IMR-90 (cell line): ENCODE measurements around the gene GALNT12.

Source experiments
- CHD1 ChIP-seq: IDR thresholded peaks from 2 replicates; pipeline ENCODE4 v1.6.1; 2012; ENCODE audit warnings: low read depth, low read length, improper control_type of control experiment
- TF ChIP-seq, protein P1 (sequence below): conservative IDR thresholded peaks from 2 replicates; pipeline ENCODE4 v1.5.1; 2012; ENCODE audit warnings: mild to moderate bottlenecking, low read depth, low read length, improper control_type of control experiment

- TF ChIP-seq, protein P1, sequence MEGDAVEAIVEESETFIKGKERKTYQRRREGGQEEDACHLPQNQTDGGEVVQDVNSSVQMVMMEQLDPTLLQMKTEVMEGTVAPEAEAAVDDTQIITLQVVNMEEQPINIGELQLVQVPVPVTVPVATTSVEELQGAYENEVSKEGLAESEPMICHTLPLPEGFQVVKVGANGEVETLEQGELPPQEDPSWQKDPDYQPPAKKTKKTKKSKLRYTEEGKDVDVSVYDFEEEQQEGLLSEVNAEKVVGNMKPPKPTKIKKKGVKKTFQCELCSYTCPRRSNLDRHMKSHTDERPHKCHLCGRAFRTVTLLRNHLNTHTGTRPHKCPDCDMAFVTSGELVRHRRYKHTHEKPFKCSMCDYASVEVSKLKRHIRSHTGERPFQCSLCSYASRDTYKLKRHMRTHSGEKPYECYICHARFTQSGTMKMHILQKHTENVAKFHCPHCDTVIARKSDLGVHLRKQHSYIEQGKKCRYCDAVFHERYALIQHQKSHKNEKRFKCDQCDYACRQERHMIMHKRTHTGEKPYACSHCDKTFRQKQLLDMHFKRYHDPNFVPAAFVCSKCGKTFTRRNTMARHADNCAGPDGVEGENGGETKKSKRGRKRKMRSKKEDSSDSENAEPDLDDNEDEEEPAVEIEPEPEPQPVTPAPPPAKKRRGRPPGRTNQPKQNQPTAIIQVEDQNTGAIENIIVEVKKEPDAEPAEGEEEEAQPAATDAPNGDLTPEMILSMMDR: no peak
- TF ChIP-seq CHD1: no peak
Measured at GRCh38 chr9:98823666-98824334, 16.3 kb downstream of the GALNT12 start.
